Measurements from ENCODE around the gene TRPM3. TPM values are rescaled to one million over a fixed set of nuclear protein-coding genes. Genes with fewer than 3 reads are reported as not detected.
A peak's percentile ranks its signal among the peaks of the same experiment; 100 is the strongest.

TRPM3 gene
- total and polyA plus RNA-seq, 9 of the 15 experiments (the other 6 are each of a cell fraction or from before 2014, with no cell fraction given) = 0.04 TPM; not detected in 8

DNA sequence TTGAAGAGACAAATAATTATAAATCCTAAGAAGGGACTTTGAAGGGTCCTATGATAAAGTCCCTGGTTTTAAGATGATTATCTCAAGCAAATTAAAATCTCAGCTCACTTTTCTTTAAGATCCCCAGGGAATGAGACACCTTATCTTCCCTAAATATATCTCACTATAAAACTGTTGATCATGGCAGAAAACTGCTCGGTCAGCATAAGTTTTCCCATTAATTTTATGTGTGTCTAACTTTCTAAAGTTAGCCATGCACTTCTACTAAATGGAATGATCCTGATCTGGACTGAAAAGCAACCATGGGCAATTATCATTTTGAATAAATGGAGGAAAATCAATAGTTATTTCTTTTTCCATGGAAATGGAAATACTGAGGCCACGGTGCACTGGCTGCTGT lies 314.5 kb downstream of the TRPM3 start:
- H3K4me2 ChIP-seq (ENCODE audit: insufficient read depth, low read length) = no peak overlapping the region
- H3K4me3 ChIP-seq = no peak overlapping the region
- H3K27me3 ChIP-seq (ENCODE audit: control insufficient read depth in 2 of 2, insufficient read depth in 2 of 2, low read length in 2 of 2) = no peaks in the 10 kb centered on the region
- POLR2A ChIA-PET = no interaction called here
- ATAC-seq (no peak), DNase-seq (ENCODE audit: extremely low read depth in 1 of 4, low spot score in 3 of 4) (no peak), FAIRE-seq (no peak)
- in situ Hi-C loops (cut with MboI) (no loop called here), intact Hi-C loops (cut with micrococcal nuclease) (no loop called here)
- no peaks in the 10 kb centered on the region for H3K36me3 ChIP-seq (ENCODE audit: control insufficient read depth, insufficient read depth, low read length)
- no peak overlapping the region for H3K9ac ChIP-seq (ENCODE audit: insufficient read depth in 1 of 2, low read depth in 2 of 2, low read length in 2 of 2)
- H3K4me1 ChIP-seq (replicated peaks in 1 of 2; ENCODE audit: control insufficient read depth in 2 of 2, insufficient read depth in 2 of 2, low read length in 2 of 2) = no peaks in the 10 kb centered on the region
- H3K9me1 ChIP-seq (ENCODE audit: control insufficient read depth, insufficient read depth, low read length) = no peaks in the 10 kb centered on the region
- no peaks in the 10 kb centered on the region for H4K20me1 ChIP-seq (replicated peaks; ENCODE audit: control insufficient read depth, insufficient read depth, low read length)
- H3K79me2 ChIP-seq (ENCODE audit: control insufficient read depth, insufficient read depth, low read length) = no peaks in the 10 kb centered on the region
- H2AFZ ChIP-seq (ENCODE audit: low read depth, low read length) = no peak overlapping the region
- H3K27ac ChIP-seq (ENCODE audit: extremely low read depth, low read depth, low read length) = no peak overlapping the region
- CTCF ChIA-PET (ENCODE audit: low intra/inter-chr PET ratio) = no interaction called here
- WGBS (ENCODE audit: insufficient coverage, low coverage, missing lambda C conversion rate) = 0% methylated on average over 2 of the region's 2 CpGs
- BruUV-seq (replicated peaks) = no TSS peak
- H3K9me3 ChIP-seq (replicated peaks; ENCODE audit: control insufficient read depth, insufficient read depth, low read depth, low read length) = no peaks in the 10 kb centered on the region
- TF ChIP-seq, protein P1, sequence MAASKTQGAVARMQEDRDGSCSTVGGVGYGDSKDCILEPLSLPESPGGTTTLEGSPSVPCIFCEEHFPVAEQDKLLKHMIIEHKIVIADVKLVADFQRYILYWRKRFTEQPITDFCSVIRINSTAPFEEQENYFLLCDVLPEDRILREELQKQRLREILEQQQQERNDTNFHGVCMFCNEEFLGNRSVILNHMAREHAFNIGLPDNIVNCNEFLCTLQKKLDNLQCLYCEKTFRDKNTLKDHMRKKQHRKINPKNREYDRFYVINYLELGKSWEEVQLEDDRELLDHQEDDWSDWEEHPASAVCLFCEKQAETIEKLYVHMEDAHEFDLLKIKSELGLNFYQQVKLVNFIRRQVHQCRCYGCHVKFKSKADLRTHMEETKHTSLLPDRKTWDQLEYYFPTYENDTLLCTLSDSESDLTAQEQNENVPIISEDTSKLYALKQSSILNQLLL (CRISPR knock-in tag; IDR thresholded peaks at IDR 0.05; ENCODE audit: borderline replicate concordance) = no peak
- TF ChIP-seq ZNF23 (CRISPR knock-in tag; IDR thresholded peaks at IDR 0.05) = no peak
- TF ChIP-seq SRSF3 (IDR thresholded peaks at IDR 0.05; ENCODE audit: insufficient read depth, low read length) = no peak
- TF ChIP-seq MAFF (IDR thresholded peaks at IDR 0.05; ENCODE audit: low read length) = peak; percentile 69
- peak; percentile 48; the same call in 1 of the 2 replicates for TF ChIP-seq C11orf30 (IDR thresholded peaks at IDR 0.05; ENCODE audit: low read depth)
- TF ChIP-seq, protein P2, sequence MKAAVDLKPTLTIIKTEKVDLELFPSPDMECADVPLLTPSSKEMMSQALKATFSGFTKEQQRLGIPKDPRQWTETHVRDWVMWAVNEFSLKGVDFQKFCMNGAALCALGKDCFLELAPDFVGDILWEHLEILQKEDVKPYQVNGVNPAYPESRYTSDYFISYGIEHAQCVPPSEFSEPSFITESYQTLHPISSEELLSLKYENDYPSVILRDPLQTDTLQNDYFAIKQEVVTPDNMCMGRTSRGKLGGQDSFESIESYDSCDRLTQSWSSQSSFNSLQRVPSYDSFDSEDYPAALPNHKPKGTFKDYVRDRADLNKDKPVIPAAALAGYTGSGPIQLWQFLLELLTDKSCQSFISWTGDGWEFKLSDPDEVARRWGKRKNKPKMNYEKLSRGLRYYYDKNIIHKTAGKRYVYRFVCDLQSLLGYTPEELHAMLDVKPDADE (conservative IDR thresholded peaks at IDR 0.05; ENCODE audit: control insufficient read depth, low read depth, low read length) = no peak
- peak; percentile 69 for TF ChIP-seq ZNF316 (IDR thresholded peaks at IDR 0.05)
- TF ChIP-seq BCOR (IDR thresholded peaks at IDR 0.05) = no peak
- no peak for TF ChIP-seq ZNF253 (CRISPR knock-in tag; conservative IDR thresholded peaks at IDR 0.05)
- TF ChIP-seq, protein P3, sequence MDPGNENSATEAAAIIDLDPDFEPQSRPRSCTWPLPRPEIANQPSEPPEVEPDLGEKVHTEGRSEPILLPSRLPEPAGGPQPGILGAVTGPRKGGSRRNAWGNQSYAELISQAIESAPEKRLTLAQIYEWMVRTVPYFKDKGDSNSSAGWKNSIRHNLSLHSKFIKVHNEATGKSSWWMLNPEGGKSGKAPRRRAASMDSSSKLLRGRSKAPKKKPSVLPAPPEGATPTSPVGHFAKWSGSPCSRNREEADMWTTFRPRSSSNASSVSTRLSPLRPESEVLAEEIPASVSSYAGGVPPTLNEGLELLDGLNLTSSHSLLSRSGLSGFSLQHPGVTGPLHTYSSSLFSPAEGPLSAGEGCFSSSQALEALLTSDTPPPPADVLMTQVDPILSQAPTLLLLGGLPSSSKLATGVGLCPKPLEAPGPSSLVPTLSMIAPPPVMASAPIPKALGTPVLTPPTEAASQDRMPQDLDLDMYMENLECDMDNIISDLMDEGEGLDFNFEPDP (CRISPR knock-in tag; IDR thresholded peaks at IDR 0.05) = no peak
- TF ChIP-seq ELF4 (CRISPR knock-in tag; IDR thresholded peaks at IDR 0.05) = no peak
- TF ChIP-seq, protein P4, sequence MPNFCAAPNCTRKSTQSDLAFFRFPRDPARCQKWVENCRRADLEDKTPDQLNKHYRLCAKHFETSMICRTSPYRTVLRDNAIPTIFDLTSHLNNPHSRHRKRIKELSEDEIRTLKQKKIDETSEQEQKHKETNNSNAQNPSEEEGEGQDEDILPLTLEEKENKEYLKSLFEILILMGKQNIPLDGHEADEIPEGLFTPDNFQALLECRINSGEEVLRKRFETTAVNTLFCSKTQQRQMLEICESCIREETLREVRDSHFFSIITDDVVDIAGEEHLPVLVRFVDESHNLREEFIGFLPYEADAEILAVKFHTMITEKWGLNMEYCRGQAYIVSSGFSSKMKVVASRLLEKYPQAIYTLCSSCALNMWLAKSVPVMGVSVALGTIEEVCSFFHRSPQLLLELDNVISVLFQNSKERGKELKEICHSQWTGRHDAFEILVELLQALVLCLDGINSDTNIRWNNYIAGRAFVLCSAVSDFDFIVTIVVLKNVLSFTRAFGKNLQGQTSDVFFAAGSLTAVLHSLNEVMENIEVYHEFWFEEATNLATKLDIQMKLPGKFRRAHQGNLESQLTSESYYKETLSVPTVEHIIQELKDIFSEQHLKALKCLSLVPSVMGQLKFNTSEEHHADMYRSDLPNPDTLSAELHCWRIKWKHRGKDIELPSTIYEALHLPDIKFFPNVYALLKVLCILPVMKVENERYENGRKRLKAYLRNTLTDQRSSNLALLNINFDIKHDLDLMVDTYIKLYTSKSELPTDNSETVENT (CRISPR knock-in tag; IDR thresholded peaks at IDR 0.05) = no peak
- TF ChIP-seq MAFK (IDR thresholded peaks at IDR 0.05; ENCODE audit: low read length) = peak; percentile 64
- TF ChIP-seq ARID2 (IDR thresholded peaks at IDR 0.05) = no peak
- TF ChIP-seq MAFG (tag; conservative IDR thresholded peaks at IDR 0.05) = peak; percentile 51; the same call in 1 of the 2 replicates
- TF ChIP-seq, protein P5, sequence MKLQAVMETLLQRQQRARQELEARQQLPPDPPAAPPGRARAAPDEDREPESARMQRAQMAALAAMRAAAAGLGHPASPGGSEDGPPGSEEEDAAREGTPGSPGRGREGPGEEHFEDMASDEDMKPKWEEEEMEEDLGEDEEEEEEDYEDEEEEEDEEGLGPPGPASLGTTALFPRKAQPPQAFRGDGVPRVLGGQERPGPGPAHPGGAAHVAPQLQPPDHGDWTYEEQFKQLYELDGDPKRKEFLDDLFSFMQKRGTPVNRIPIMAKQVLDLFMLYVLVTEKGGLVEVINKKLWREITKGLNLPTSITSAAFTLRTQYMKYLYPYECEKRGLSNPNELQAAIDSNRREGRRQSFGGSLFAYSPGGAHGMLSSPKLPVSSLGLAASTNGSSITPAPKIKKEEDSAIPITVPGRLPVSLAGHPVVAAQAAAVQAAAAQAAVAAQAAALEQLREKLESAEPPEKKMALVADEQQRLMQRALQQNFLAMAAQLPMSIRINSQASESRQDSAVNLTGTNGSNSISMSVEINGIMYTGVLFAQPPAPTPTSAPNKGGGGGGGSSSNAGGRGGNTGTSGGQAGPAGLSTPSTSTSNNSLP (IDR thresholded peaks at IDR 0.05; ENCODE audit: borderline replicate concordance, low read depth, low read length) = no peak
- no peak for TF ChIP-seq ZNF354B (CRISPR knock-in tag; IDR thresholded peaks at IDR 0.05)

All from K562 (cell line).